Posterior cingulate gyrus (tissue), 11 donors: ENCODE results near the gene MYBPHL.

Experiments
- DNase-seq, 10 donors: peaks; one replicate each; pipeline versions ENCODE4 v3.0.0 to v3.0.0-alpha.2; 2020 to 2021; ENCODE audit warnings: mixed read lengths in 3 of 10
- intact Hi-C: fragments of 100-400 bp; cut with DNase I; formaldehyde crosslinking; loops from one replicate; pipeline ENCODE4 v1.15.1; 2023

MYBPHL gene

DNA sequence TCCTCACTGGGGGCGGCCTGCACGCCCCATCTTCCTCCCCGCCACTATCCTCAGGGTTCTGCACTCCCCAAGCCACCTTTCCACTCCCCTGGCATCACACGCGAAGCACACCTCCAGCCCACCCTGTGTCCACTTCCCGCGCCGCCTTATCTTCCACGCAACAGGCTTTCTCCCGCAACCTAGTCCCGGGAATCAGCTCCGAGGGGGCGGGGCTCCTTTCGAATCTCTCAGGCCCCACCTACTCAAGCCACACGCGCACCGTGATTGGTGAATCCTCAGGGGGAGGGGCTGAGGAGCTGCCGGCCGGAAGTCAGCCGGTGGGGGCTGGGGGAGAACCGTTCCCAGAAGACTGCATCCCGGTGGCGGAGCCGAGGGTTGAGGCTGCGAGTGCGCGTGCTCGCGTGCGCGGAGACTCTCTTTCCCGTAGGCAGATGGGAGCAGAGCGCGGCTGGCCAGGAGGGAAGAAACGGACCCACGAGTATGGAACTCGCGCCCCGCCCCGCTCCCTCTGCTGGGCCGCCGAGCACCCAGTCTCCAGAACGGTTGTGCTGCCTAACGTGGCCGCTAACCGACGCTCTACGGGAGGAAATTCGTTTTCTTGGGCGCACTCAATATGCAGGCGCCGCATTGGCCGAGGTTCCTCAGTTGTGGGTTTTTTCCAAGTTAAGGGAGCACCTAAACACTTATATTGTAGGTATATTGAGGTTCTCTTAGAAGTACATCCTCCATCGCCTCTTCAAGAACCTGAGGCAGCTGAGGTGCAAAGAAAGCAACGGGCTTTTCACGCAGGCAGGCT, 23.7 kb downstream of the MYBPHL start, which contains the start of gene PSRC1:
Gene PSRC1 (minus strand): TSS at position 194 of the 796 bp plus-strand sequence.
- intact Hi-C loops: loop anchor here (1.0 to 2.0 kb wide), 2 partner anchors 22 to 116 kb away; no protein-coding TSS in a partner anchor
- peak; percentile 97 to 100 (median 99) for DNase-seq

DNA sequence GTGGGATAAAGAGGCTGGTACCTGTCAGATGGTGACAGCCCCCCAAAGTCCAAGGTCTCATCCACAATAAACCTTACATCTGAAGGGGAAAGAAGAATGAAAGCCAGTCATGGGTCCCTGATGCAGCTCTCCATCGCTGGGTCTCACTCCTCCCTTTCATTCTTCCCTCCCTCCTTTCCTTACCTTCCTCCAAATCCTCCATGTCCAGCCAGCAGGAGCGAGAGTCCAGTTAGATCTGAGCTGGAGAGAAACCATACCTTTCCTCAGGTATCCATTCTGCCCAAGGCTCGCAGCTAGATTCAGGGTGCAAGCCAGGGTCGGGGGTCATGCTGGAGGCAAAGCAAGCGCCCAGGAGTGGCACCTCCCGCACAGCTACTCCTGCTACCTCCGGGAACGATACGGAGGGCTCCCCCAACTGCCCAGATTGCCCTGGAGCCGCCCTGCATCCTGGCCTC, 24.3 kb downstream of the MYBPHL start:
- intact Hi-C loops: loop anchor here (2.0 kb wide), 1 partner anchor 22 kb away; no protein-coding TSS in a partner anchor
- no peak for DNase-seq

DNA sequence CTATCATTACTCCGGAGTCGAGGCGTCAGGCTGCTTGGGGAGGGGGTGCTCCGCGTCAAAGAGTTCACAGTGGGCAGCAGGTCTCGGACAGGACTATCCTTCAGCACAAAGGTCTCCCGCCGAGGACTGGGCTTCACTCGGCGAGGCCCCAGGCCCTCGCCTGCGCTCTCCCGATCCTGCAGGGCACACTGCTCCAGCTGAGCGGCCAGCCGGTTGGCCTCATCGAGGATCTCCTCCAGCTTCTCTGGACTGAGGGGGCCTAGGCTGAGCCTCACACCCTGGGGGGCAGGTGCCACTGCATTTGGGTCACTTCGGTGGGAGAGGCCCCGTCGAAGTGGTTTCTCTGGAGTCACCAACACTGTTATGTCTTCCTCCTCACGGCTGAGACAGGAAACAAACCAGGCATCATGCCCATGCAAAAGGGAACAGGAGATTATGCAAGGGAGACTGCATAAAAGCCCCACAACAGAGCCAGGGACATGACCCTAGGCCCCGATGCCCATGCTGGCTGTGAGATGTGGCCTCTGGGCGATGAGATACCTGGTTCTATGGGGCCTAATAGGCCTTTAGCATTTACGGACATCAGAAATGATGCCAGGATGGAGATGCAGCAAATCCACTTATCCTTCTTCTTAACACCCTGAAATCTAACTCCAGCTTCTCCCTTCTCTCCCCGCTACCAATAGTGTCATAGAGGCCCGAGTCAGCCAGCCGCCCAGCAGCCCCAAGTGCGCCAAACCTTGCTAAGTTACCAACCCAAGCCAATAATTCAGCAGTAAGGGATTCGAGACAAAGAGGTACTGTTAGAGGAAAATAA, 24.9 kb downstream of the MYBPHL start:
- intact Hi-C loops: loop anchor here (2.0 kb wide), 1 partner anchor 23 kb away; no protein-coding TSS in a partner anchor

DNA sequence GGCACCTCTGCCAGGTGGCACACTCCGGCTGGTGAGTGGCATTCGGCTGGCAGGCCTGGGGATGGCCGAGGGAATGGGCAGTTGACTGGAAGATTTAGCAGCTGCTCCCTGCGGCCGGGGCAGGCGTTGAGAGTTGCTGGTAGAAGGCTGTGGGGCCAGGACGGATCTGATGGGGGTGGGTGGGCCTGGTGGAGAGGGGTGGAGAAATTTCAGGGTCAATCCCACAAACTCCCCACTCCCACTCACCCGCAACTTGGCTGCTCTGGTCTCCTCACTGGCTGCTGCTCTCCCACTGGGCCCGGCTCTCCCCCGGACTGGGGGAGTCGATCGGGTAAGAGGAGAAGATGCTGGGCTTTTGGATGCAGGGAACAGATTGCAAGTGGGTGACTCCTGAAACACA, 25.9 kb downstream of the MYBPHL start:
- intact Hi-C loops: no loop called here
- DNase-seq: peak in 4 of 10 donors; percentile 3 to 84 (median 75)

More for the DNA sequence above, 24.9 kb downstream of the MYBPHL start:
- peak in 3 of 10 donors; percentile 72 to 82 (median 80) for DNase-seq

DNA sequence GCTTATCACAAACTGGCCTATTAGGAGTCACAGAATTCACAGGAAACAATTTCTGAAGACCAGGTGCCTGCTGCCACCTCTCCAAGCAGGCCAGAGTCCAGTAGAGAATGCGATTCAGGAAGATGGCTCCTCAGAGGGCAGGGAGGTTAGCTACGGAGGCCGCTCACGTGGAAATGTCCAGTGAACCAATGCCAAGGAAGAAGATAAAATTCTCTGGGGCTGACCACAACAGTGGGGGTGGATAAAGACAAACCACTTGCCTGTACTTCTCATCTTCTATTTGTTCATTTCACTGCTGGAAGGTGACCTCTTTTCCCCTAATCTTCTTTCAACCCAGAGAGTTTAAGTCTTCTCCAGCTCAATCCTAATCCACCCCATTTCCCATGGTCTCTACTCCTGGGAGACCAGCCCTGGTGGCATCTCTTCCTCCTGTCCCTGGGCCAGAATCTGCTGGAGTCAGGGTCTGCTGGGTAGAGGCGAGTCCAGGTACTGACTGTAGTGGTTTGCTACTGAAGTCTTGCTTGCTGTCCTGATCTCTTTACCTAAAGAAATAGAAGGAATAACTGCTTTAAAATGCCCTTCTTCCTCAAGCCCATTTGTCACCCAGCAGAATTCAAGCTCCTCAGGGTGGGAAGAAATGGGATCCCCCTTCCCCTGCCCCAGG, 27.1 kb downstream of the MYBPHL start:
- DNase-seq: peak in 3 of 10 donors; percentile 1 to 63 (median 14)
- intact Hi-C loops: no loop called here

DNA sequence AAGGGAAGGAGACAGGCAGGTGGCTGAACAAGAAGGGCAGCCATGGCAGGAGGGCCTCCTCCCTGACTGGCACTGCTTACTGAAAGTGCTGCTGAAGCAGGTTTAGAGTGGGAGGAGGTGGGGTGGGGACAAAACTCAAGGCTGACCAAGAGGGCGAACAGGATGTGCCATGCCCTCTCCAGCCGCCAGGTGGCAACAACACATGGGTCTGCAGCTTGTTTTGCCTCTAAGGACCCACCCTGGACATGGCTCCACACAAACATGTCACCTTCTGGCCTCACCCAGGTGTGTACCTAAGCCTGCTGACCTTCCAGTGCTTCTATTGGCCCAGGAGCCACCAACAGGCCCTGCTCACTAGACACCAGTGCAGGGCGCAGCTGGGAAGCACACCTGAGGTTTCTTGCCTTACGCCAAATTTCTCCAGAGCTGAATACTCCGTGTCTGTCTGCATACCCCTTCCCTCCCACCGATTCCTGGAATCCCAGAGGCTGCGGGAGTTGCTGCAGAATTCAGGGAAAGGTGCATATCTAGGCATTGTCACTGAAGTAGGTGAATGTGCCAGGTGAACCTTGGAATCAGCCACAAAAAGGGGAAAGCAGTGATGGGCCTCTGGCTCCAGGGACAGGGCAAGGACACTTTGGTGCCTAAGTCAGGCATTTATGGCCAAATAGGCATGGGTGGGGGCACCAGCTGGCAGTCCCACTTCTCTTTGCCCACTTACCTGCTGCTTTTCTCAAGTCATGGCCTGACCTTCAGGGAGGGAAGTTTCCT, 29.2 kb downstream of the MYBPHL start:
- peak; percentile 71 to 97 (median 86) for DNase-seq
- intact Hi-C loops: loop anchor here (1.0 kb wide), 1 partner anchor 120 kb away; the partner anchor contains the start of gene SORT1

DNA sequence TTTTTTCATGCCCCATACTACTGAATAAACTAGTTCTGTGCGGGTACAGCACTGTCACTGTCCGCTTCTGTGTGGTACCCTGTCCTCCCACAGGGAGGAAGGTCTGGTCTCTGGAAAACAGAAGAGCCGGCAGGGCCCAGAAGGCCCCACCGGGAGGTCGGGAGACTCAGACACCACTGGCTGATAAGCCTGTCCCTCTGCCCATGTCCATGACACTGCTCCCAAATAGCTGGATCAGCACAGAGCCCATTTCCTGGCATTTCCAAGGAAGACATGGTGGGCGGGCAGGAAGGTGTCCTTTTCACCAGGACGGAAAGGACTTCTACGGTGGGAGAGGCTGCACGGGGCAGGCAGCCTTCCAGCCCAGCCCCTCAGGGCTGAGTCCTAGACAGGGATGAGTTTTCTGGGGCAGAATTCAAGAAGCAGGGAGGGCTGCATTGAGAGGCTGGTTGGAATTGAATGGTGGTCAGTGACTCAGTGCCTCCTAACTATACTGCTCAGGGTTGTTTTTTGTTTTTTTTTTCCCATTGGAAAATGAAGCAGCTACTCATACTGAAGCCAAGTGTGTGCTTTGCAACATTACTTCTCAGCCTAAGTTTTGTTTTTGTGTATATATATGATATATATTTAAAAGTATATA, 31.0 kb downstream of the MYBPHL start:
- intact Hi-C loops: no loop called here
- peak in 5 of 10 donors; percentile 20 to 77 (median 44) for DNase-seq

DNA sequence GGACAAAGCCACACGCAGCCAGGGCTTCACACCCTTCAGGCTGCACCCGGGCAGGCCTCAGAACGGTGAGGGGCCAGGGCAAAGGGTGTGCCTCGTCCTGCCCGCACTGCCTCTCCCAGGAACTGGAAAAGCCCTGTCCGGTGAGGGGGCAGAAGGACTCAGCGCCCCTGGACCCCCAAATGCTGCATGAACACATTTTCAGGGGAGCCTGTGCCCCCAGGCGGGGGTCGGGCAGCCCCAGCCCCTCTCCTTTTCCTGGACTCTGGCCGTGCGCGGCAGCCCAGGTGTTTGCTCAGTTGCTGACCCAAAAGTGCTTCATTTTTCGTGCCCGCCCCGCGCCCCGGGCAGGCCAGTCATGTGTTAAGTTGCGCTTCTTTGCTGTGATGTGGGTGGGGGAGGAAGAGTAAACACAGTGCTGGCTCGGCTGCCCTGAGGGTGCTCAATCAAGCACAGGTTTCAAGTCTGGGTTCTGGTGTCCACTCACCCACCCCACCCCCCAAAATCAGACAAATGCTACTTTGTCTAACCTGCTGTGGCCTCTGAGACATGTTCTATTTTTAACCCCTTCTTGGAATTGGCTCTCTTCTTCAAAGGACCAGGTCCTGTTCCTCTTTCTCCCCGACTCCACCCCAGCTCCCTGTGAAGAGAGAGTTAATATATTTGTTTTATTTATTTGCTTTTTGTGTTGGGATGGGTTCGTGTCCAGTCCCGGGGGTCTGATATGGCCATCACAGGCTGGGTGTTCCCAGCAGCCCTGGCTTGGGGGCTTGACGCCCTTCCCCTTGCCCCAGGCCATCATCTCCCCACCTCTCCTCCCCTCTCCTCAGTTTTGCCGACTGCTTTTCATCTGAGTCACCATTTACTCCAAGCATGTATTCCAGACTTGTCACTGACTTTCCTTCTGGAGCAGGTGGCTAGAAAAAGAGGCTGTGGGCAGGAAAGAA, 32.0 kb downstream of the MYBPHL start:
- DNase-seq: peak in 5 of 10 donors; percentile 16 to 82 (median 74)
- intact Hi-C loops: no loop called here

DNA sequence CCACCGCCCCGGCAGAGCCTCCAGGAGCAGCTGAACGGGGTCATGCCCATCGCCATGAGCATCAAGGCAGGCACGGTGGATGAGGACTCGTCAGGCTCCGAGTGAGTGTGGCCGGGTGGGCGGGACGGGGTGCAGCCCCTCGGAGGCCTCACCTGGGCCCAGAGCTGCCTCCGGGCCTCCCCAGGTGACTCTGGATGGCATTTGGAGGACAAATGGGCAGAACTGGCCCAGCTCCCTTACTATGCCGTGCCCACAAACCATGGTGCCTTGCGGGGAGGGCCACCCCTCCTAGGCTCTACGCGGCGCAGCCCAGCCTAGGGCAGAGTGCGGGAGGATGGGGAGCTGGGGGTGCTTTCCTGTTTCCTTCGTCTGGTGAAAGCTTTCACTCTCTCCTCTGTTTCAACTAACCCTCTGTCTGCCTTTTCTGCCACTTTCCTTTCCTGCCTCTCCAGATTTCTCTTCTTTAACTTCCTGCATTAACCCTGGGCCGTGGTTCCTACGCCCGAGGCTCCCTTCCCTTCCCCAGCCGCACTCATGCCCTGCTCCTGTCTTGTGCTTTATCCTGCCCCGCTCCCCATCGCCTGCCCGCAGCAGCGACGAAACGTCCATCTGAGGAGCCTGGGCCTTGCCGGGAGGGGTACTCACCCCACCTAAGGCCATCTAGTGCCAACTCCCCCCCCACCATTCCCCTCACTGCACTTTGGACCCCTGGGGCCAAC, 33.1 kb downstream of the MYBPHL start:
- intact Hi-C loops: no loop called here
- DNase-seq: peak in 4 of 10 donors; percentile 23 to 77 (median 46)

DNA sequence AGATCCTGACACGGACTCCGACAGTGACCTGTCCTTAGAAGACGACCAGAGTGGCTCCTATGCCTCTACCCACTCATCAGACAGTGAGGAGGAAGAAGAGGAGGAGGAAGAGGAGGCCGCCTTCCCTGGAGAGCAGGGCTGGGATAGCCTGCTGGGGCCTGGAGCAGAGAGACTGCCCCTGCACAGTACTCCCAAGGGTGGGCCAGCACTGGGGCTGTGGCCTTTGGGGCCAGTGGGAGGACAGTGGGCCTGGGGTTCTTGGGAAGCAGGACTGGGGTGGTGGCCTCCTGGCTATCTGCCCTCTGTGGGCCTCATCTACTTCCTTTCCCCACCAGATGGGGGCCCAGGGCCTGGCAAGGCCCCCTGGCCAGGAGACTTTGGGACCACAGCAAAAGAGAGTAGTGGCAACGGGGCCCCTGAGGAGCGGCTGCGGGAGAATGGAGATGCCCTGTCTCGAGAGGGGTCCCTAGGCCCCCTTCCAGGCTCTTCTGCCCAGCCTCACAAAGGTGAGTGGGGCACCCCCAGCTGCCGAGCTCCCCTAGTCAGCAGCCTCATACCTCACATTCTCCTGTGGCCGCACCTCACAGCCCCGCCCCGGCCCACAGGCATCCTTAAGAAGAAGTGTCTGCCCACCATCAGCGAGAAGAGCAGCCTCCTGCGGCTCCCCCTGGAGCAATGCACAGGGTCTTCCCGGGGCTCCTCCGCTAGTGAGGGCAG, 33.8 kb downstream of the MYBPHL start:
- intact Hi-C loops: no loop called here
- peak in 4 of 10 donors; percentile 8 to 85 (median 42) for DNase-seq

DNA sequence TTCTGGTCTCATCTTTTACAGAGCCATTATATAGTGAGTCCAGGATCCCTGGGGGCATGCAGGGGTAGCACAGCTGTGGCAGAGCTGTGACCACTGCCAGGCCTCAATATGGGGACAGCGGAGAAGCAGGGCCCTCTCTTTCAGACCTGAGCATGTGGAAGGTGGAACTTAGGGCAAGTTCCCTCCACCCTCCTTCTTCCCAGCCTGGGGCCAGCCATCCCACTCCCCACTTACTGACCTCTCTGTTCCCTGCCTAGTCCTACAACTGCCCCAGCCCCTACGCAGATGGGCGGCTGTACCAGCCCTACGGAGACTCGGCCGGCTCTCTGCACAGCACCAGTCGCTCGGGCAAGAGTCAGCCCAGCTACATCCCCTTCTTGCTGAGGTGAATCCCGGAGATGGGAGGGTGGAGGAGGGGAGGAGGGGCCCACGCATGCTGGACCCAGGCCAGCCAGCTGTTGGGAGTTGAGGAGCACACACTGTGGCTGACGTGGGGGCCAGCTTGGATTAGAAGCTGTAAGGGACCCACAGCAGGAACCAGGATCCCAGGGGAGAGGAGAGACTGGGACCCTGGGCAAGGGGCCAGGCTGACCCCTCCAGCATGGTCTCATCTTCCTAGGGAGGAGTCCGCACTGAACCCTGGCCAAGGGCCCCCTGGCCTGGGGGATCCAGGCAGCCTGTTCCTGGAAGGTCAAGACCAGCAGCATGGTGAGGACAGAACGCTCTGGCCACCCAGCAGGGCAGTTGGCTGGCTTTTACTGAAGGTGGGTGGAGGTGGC, 34.6 kb downstream of the MYBPHL start:
- DNase-seq: peak in 5 of 10 donors; percentile 12 to 77 (median 64)
- intact Hi-C loops: no loop called here

DNA sequence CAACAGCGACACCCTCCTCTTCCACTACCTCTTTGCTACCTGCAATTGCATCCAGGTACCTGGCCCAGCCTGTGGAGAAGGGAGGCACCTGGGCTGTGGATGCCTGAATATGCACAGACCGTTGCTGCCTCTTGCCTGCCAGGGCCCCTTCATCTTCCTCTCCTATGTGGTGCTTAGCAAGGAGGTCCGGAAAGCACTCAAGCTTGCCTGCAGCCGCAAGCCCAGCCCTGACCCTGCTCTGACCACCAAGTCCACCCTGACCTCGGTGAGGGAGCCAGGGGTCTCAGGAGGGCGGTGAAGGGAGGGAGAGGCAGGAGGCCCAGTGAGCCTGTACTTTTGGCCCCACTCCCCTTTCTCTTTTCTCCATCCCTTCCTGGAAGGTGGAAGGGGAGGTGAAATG, 35.4 kb downstream of the MYBPHL start:
- intact Hi-C loops: no loop called here
- peak in 3 of 10 donors; percentile 25 to 63 (median 56) for DNase-seq

DNA sequence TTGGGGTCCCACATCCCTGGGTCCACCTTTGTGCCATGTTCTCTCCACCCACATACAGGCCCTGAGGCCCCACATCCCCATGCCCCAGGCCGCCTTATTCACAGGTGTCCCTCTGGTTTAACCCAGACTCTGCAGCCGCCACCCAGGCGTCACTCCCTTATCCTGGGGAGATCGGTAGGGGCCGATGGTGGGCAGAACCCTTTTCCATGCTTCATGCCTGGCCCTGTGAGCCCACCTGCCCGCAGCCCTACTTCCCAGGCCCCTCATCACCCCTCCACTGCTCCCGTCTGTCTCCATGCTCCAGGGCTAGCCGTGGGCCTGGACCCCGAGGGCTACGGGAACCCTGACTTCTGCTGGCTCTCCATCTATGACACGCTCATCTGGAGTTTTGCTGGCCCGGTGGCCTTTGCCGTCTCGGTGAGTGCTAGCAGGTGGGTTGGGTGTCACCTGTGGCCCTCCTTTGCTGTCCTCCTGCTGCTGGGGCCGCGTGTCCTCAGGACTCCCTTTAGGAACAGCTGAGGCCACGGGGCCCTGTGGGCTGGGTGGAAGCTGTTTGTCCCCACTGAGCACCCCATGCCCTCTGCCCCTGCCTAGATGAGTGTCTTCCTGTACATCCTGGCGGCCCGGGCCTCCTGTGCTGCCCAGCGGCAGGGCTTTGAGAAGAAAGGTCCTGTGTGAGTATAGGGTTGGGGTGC, 36.0 kb downstream of the MYBPHL start:
- peak in 2 of 10 donors; percentile 76 to 82 for DNase-seq
- intact Hi-C loops: no loop called here

DNA sequence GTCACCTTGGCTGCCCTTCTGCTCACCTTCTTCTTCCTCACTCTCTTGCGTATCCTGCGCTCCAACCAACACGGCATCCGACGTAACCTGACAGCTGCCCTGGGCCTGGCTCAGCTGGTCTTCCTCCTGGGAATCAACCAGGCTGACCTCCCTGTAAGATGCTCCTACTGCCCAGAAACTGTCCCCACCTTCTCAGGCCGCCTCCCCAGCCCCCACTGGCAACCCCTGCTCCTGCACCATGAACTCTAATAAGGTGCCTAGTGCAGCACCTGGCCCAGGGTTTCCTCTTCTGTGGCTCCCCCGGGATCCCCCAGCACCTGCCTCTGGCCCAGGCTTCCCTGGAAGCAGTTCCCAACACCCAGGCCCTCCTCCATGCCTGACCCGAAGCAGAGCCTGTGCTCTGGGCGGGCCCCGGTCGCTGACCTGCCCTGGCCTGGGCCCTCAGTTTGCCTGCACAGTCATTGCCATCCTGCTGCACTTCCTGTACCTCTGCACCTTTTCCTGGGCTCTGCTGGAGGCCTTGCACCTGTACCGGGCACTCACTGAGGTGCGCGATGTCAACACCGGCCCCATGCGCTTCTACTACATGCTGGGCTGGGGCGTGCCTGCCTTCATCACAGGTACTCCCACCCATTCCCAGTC, 36.7 kb downstream of the MYBPHL start:
- intact Hi-C loops: loop anchor here (10.0 kb wide), 2 partner anchors 155 to 265 kb away; partner anchors contain the start of genes ELAPOR1 and GPR61
- DNase-seq: peak in 2 of 10 donors; percentile 67 to 82
